H54 (cell line): ENCODE measurements around the gene ZMAT3.
"Not testable (repeated sequence)": the region's sequence is repeated elsewhere in the genome, so short reads cannot be mapped to it uniquely, and the experiment has no call there.

Source experiments
- DNase-seq: peaks from one replicate; pipeline ENCODE4 v3.0.0; 2011; ENCODE audit warnings: low spot score, mixed read lengths; ENCODE audit not compliant: insufficient read length
- FAIRE-seq: peaks from 3 replicates; lab custom pipeline; 2011; peaks lifted over from hg19 to GRCh38; lab: Jason Lieb, UNC
- POLR2A ChIP-seq: IDR thresholded peaks from 2 replicates; pipeline ENCODE4 v1.6.1; 2011; ENCODE audit warnings: low read depth, mild to moderate bottlenecking, low read length

ZMAT3 gene

GRCh38 chr3:179081885-179082284, 10.3 kb upstream of the ZMAT3 start:
- FAIRE-seq (peak; percentile 30), DNase-seq (no peak)
- TF ChIP-seq POLR2A, result no peak

- no peak for TF ChIP-seq POLR2A
Observed at GRCh38 chr3:179079537-179079936, 7.9 kb upstream of the ZMAT3 start.

GRCh38 chr3:179076243-179077027, 4.8 kb upstream of the ZMAT3 start:
- no peak for DNase-seq
- FAIRE-seq, result no peak
- no peak for TF ChIP-seq POLR2A

More at GRCh38 chr3:179079537-179079936, 7.9 kb upstream of the ZMAT3 start:
- no peak for FAIRE-seq
- no peak for DNase-seq

- FAIRE-seq (no peak), DNase-seq (no peak)
- no peak for TF ChIP-seq POLR2A
Observed at GRCh38 chr3:179074656-179075055, 3.0 kb upstream of the ZMAT3 start.

GRCh38 chr3:179073816-179074215, 2.2 kb upstream of the ZMAT3 start:
- FAIRE-seq (no peak), DNase-seq (no peak)
- TF ChIP-seq POLR2A, result no peak

- FAIRE-seq (no peak), DNase-seq (peak; percentile 47)
Observed at GRCh38 chr3:179072100-179072438, 460 bp upstream of the ZMAT3 start.

GRCh38 chr3:179071027-179071322, 634 bp downstream of the ZMAT3 start:
- DNase-seq, result no peak
- no peak for FAIRE-seq
- no peak for TF ChIP-seq POLR2A

More at GRCh38 chr3:179072100-179072438, 460 bp upstream of the ZMAT3 start:
- TF ChIP-seq POLR2A, result no peak

GRCh38 chr3:179069762-179070390, 1.7 kb downstream of the ZMAT3 start:
- no peak for TF ChIP-seq POLR2A
- no peak for DNase-seq
- FAIRE-seq, result peak; percentile 33

- FAIRE-seq (peak; percentile 70), DNase-seq (no peak)
Observed at GRCh38 chr3:179068779-179069530, 2.7 kb downstream of the ZMAT3 start.

GRCh38 chr3:179067839-179068238, 3.8 kb downstream of the ZMAT3 start:
- TF ChIP-seq POLR2A, result no peak
- DNase-seq (no peak), FAIRE-seq (no peak)

More at GRCh38 chr3:179068779-179069530, 2.7 kb downstream of the ZMAT3 start:
- TF ChIP-seq POLR2A, result no peak

- FAIRE-seq (no peak), DNase-seq (no peak)
- TF ChIP-seq POLR2A, result no peak
Observed at GRCh38 chr3:179067291-179067690, 4.3 kb downstream of the ZMAT3 start.

- TF ChIP-seq POLR2A, result no peak
- DNase-seq, result no peak
- peak; percentile 81 for FAIRE-seq
Observed at GRCh38 chr3:179063945-179064560, 7.6 kb downstream of the ZMAT3 start.

GRCh38 chr3:179056326-179056725, 15.3 kb downstream of the ZMAT3 start:
- FAIRE-seq (no peak), DNase-seq (no peak)
- no peak for TF ChIP-seq POLR2A

- not testable (repeated sequence) for FAIRE-seq, DNase-seq
Observed at GRCh38 chr3:179054565-179054964, 17.0 kb downstream of the ZMAT3 start.
